GM18520 (cell line): Measurements from ENCODE around the gene CCDC106.

Experiments used
- ATAC-seq: cut with Tn5 transposase; IDR thresholded peaks from one replicate; pipeline ENCODE4 v1.9.1; 2021; ENCODE audit not compliant: unreplicated experiment

The CCDC106 gene

DNA sequence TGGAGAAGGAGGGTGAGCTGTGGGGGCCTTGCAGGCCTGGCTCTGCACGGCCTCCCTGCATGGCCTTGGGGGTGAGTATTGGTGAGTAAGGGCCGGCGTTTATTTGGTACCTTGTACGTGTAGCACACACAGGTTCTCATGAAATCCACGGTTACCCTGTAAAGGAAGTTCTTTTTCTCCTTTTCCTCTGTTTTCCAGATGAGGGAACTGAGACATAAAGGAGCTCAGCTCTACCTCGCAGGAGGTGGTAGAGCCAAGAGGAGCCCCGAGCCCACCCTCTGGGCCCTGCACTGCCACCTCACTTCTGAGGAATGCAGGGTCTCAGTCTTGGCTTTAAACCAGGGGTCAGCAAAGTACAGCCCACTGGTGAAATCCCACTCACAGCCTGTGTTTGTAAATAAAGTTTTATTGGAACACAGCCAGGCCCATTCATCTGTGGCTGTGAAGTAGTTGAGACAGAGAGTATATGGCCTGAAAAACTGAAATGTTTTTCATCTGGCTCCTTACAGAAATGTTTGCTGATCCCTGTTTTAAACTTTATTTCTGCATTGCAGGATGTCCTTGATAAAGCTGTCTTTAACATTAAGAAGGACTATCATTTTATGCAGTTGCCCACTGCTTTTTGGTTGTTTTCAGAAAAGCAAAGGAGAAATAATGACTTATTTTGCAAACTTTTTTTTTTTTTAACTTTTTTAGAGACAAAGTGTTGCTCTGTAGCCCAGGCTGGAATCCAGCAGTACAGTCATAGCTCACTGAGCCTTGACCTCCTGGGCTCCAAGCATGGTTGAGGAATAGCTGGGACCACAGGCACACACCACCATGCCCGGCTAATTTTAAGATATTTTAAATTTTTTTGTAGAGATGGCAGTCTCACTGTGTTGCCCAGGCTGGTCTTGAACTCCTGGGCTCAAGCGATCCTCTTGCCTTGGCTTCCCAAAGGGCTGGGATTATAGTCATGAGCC, 33.4 kb downstream of the CCDC106 start:
- no peak for ATAC-seq

DNA sequence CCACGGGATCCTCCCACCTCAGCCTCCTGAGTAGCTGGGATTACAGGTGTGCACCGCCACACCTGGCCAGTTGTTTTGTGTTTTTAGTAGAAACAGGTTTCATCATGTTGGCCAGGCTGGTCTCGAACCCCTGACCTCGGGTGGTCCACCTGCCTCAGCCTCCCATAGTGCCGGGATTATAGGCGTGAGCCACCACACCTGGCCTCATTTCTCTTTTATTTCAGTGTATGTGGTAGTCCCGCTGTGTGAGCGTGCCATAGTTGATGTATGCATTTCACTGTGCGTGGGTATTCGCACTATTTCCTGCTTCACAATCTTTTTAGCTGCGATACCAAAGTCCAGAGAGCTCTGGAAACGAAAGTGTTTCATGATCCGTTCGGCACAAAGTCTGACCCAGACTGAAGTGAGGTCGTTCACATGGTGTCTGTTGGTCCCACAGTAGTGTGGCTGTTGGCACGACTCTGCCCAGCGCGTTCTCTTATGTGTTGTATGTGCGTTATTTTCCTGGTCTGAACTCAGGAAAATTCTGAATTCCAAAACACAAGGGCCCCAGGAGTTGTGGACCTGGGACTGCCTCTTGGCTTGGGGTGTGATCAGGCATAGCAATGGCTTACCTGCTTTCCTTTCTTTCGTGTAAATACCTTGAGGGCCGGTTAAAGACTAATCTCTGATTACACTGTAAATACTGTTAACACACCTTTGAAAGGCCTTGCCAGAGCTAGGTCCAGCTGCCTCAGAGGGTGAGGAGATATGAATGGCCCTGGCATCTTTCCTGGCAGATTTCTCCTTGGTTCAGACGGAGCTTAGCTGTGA, 35.6 kb downstream of the CCDC106 start:
- ATAC-seq: no peak

DNA sequence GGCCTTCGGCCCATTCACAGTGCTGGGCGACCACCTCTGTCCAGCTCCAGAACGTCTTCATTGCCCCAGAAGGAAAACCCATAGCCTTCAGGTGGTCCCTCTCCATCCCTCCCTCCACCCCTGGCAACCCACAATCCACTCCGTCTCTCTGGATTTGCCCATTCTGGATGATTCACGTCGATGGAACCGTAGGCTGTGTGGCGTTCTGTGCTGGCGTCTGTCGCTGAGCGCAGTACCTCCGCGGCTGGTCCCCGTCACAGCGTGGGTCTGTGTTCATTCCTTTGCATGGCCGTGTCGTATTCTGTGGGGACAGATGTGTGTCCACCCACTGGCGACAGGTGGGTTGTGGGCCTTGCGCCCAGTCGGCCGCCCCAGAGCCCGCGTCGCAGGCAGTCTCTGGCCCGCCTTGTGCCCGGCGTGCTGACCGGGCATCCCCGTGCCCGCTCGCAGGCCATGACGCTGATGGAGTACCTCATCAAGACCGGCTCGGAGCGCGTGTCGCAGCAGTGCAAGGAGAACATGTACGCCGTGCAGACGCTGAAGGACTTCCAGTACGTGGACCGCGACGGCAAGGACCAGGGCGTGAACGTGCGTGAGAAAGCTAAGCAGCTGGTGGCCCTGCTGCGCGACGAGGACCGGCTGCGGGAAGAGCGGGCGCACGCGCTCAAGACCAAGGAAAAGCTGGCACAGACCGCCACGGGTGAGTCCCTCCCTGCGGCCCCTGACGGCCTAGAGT, 37.1 kb downstream of the CCDC106 start:
- ATAC-seq: no peak

DNA sequence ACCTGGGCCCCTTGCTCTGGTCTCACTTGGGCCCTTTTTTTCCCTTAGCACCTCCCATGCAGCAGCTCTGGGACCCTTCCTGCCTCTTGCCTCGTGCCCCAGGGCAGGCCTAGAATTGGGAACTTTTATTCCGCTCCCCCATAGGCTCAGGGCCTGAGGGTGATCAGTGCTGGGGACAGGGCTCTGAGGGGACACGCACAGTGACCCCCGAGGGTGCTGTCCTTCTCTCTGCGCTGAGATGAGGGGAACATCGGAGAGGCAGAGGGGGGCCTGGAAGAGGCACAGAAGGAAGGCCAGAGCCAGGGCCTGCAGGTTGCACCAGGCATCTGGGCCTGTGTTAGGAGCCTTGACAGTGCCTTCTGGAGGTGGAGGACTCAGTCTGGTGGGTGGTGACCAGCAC, 37.8 kb downstream of the CCDC106 start:
- no peak for ATAC-seq

DNA sequence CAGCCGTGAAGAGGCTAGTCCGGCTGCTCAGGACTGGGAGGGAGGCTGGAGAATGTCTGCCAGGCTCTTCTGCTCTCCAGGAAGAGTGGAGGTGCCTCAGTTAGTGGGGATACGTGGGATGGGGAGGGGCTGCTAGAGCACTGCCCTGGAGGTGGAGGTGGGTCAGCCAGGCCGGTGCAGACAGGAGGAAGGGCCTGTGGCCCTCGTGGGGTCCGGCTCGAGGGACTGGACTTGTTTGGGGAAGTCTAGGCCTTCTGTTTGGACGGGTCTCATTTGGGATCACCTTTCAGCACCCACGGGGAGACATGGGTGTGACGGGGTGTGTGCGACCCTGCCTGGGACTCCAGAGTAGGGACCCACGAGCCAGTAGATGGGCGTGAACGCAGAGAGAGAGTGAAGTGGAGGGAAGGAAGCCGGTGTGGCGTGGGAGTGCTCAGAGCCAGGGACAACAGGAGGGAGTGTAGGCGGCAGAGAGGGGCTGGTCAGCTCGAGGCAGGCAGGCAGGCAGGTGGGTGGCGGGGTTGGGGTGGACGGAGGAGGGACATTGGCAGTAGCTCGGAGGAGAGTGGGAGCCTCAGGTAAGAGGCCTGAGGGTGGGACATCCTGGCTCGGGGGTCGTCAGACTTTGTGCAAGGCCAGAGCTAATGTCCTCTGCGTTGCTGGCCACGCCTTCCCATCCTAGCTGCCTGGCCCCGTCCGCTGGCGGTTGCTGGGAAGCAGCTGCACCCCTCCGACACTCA, 38.5 kb downstream of the CCDC106 start:
- no peak for ATAC-seq

DNA sequence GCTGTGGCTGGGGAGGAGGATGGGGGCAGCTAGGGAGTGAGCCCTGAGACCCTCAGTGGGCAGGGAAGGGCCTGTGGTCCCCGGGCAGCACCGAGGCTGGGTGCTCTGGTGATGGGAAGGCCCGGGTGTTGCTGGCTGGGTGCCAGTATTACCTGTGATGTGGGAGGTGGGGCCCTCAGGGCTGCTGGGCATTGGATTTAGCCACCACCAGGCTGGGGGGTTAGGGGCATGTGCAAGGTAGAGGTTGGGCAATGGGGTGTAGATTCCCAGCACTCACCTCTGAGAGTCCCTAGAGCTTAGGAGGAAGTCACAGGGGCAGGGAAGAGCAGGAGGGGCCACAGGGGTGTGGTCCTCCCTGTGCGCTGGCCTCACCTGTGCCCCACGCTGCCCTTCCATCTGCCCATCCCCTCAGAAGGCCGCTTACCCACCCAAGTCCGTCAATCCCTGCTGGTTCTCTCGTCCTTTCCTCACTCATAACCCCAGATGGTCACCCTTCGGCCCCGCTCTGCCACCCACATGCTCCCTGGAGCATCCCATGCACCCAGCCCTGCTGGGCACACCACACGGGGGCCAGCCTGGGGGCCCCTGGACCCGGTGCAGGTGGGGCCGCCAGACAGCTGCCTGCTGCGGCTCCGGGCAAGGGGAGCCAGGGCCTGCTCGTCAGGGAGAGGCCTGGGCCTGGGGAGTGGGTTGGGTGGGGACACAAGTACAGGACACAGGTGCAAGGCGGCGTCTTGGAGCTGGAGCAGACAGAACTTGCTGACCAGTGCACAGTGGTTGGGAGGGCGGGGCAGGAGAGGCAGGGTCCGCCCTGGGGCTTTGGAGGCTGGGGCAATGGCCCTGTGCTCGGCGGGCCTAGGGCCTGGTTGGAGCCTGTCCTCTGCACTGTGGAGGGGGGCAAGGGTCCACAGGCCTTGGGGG, 39.5 kb downstream of the CCDC106 start:
- no peak for ATAC-seq

DNA sequence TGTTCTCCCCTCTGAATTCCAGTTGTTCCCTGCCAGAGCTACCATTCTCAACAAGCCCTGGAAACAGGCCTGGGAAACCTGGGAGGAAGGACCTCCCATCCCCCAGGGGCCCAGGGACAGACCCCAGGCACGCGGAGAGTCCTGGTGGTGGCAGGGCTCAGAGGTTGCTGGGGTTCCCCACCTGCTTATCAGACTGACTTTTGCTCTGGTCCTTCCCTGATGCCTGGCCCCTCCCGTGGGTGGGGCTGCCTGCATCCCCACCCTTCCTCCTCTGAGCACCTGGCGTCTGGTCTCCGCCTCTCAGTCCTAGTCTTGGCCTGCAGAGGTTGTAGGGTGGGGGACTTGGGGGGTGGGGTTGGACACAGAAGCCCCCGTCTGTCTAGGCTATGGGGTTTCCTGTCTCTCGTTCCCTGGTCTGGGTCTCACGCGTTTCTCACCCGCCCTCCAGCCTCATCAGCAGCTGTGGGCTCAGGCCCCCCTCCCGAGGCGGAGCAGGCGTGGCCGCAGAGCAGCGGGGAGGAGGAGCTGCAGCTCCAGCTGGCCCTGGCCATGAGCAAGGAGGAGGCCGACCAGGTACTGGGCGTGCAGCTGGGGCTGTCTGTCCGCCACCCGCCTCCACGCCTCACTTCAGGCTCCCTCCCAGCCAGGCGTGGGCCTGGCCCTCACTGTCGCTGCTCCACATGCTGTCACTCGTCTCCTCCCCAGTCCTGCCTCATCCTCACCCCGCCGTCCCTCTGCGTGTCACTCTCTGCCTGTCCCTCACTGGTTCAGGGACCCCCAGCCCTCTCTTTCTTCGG, 40.6 kb downstream of the CCDC106 start:
- no peak for ATAC-seq

DNA sequence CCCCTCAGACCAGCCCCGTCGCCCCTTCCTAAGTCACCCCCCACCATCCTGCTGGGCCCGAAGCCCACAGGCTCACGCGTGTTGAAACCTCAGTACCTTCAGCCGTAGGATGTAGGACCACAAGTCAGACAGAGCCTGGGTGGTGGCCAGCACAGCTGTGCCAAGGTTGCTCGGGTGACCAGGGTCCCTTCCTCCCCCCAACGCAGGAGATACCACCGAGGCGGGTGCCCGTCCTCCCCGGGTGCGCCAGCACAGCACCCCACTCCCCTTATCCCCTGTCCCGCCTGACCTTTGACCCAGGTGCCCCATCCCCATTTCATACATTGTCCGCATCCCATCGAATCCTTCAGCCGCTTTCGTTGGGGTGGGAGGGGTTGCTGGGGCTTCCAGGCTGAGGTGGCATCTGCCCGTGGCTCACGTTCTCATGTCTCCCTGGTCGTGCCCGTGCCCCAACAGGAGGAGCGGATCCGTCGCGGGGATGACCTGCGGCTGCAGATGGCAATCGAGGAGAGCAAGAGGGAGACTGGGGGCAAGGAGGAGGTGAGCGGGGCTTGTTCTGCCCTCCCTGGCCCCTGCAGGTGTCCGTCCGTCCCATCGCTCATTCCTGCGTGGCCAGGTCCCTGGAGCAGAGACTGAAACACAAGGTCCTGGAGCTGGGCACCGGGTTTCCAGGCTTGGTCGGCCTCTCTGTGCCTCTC, 41.5 kb downstream of the CCDC106 start:
- ATAC-seq: no peak

DNA sequence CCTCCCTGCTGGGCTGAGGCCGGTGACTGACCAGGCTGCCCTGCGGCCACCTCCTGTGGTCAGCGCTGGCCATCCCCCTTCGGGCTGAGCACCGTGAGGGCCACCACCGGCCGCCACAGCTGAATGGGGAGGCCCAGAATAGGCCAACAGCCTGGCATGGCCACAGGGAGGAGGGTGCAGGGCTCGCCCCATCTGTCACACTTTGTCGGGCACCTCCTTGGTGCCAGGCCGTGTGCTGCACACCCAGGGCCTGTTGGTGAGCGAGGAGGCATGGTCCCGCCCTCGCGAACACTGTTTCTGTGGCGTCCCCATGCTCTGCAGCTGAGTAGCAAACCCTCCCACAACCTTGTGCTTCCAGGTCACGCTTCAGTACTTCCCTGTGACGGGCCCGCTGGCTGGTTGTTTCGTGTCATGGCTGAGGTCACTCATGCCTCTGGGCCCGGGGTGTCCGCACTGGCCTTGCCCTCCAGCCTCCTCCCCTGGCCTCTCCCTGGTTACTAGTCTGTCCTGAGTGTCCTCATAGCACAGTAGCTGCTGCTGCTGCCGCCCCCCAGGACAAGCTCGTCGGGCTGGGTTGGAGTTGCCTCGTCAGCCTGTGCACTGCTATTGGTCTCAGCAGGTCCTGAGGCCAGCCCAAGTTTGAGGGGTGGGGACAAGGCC, 42.2 kb downstream of the CCDC106 start:
- ATAC-seq: no peak

DNA sequence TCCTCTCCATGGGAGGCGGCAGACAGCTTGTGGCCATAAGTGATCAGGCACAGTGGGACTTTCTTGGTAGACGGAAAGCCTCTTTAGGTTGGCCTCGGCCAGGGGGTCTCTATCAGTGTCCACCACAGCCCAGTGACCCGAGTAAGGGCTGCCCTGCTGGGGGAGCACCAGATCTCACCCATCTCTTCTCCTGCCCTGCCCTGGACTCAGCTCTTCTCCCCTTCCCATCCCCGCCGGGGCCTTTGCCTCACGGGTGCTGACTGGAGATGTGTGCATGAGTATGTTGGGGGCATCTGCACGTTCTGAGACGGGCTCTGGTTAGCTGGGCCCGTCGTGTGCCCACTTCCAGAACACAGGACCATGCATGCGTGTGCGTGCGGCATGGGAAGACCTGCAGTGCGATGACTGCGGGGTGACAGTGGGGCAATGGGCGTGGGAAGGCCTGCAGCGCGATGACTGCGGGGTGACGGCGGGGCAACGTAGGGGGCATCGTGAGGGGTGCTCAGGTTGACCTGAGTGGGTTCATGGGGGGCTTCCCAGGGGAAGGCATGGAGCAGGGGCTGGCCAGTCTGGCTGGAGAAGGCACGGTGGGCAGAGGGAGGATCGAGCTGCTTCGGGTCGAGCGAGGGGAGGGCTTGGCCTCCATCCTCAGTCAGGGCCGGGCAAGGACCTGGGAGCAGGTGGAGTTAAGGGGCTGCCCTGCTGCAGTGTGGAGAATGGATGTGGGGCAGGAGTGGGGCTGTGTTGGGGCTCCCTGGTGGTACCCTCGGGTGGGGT, 42.9 kb downstream of the CCDC106 start:
- ATAC-seq: no peak

DNA sequence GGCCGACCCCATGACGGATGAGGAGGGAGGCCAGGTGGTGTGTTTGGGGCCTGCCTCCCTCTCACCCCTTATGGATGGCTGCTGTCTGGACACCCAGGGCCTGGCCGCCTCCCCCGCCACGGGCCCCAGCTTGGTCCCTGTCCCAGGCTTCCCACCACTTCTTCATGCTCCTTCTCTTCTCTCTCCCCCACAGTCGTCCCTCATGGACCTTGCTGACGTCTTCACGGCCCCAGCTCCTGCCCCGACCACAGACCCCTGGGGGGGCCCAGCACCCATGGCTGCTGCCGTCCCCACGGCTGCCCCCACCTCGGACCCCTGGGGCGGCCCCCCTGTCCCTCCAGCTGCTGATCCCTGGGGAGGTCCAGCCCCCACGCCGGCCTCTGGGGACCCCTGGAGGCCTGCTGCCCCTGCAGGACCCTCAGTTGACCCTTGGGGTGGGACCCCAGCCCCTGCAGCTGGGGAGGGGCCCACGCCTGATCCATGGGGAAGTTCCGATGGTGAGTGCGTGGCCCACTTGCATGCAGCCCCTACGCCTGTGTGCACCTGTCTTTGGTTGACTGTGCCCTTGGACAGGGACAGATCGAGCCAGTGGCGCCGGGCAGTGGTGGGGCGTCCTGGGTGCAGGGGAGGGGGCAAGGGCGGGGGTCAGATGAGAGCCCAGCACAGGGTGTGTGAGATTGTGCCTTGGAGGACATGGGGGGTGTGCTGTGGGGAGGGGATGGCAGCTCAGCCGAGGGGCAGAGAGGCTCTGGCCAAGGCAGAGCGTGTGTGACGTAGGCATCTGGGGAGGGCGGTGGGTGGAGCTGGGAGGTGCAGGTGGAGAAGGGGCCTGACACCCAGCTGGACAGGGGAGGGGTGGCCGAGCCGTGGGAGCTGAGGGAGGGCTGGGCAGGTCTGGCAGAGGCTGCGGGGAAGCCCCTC, 43.8 kb downstream of the CCDC106 start:
- ATAC-seq: no peak

DNA sequence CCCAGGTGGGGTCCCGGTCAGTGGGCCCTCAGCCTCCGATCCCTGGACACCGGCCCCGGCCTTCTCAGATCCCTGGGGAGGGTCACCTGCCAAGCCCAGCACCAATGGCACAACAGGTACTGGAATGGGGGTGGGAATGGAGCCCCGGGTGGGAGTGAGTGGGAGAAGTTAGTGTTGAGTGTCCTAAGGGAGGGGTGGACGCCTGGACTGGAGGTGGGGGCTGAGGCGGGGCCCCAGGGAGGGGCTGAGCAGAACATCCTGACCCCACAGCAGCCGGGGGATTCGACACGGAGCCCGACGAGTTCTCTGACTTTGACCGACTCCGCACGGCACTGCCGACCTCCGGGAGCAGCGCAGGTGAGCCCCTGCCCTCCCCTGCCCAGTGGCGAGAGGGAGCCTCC, 44.7 kb downstream of the CCDC106 start:
- ATAC-seq: no peak

DNA sequence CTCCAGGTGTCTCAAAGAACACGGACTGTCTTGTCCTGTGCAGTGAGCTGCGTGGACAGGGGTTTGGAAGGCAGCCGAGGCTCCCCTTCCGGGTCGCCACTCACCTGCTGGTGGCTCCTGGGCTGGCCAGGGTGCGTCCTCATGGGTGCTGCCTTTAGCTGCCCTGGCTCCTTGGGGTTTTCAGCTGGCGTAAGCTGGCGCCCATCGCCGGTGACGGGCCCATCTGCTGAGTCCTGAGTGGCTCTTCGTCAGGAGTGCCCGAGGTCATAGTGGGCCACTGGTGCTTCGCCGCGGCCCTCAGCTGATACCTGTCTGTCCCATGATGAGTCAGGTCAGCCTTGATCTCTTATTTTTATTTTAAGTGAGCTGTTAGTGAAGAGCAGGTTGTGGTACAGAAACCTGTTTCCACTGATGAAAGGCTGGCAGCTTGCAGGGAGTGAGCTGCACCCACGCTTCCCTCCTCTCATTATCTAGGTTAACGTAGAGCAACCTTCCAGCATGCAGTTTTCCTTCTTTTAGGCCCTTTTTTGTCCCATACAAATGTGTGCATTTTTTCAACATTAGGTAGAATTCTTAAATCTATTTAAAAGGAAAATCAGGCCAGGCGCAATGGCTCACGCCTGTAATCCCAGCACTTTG, 45.4 kb downstream of the CCDC106 start:
- no peak for ATAC-seq

DNA sequence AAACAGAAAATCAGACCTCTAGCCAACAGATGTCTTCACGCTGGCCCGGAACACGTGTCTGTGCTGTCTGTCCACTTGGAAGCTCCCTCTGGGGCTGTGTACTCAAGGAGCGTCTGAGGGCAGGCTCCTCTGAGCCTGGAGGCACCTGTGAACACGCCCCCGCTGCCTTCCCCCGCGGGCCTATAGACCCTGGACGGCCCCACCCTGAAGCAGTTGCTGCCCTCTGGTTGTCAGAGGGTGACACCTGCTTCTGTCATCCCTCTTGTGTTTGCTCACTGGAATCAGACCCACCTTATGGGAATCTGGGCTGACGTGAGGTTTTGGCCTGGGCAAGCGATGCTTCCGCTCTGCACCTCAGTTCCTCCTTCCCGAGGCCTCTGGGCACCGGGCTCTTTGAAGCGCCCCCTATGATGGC, 46.2 kb downstream of the CCDC106 start:
- no peak for ATAC-seq
